Karpas-422 (cell line): ENCODE data around the gene FNDC7. TPM values are rescaled to one million over a fixed set of nuclear protein-coding genes. Genes with fewer than 3 reads are reported as not detected.
"Not testable (repeated sequence)": the region's sequence is repeated elsewhere in the genome, so short reads cannot be mapped to it uniquely, and the experiment has no call there.

Experiments used
- DNase-seq: peaks from one replicate; pipeline ENCODE4 v3.0.0-alpha.2; 2015
- H2AFZ ChIP-seq: fragments of 200-600 bp; sonication (generic); 2 replicates; pipeline ENCODE4 v1.6.1; 2014; ENCODE audit warnings: antibody characterized with exemption, low read length, mixed read lengths
- H3K27ac ChIP-seq: fragments of 200-600 bp; sonication (generic); 2 replicates; pipeline ENCODE4 v1.5.1; 2014; ENCODE audit warnings: mild to moderate bottlenecking, low read length, moderate library complexity
- H3K27me3 ChIP-seq: fragments of 200-600 bp; sonication (generic); 2 replicates; pipeline ENCODE4 v1.6.1; 2014; ENCODE audit warnings: low read length, mixed read lengths
- H3K36me3 ChIP-seq: fragments of 200-600 bp; sonication (generic); 2 replicates; pipeline ENCODE4 v1.6.1; 2014; ENCODE audit warnings: low read length, mixed read lengths; ENCODE audit not compliant: insufficient read depth
- H3K4me1 ChIP-seq: fragments of 200-600 bp; sonication (generic); 2 replicates; pipeline ENCODE4 v1.6.1; 2014; ENCODE audit warnings: mild to moderate bottlenecking, low read length, mixed read lengths
- H3K4me2 ChIP-seq: fragments of 200-600 bp; sonication (generic); 2 replicates; pipeline ENCODE4 v1.6.1; 2014; ENCODE audit warnings: low read length, low read depth, mild to moderate bottlenecking; ENCODE audit not compliant: poor library complexity, severe bottlenecking
- H3K4me3 ChIP-seq: fragments of 200-600 bp; sonication (generic); 2 replicates; pipeline ENCODE4 v1.5.1; 2014; ENCODE audit warnings: mild to moderate bottlenecking, antibody characterized with exemption, low read length, mixed read lengths
- H3K79me2 ChIP-seq: fragments of 200-600 bp; sonication (generic); 2 replicates; pipeline ENCODE4 v1.6.1; 2014; ENCODE audit warnings: mild to moderate bottlenecking, low read length, mixed read lengths
- H3K9ac ChIP-seq: fragments of 200-600 bp; sonication (generic); 2 replicates; pipeline ENCODE4 v1.6.0; 2014; ENCODE audit warnings: low read length
- H3K9me2 ChIP-seq: fragments of 200-600 bp; sonication (generic), shearing (Covaris generic); replicated peaks from 2 replicates; pipeline ENCODE4 v1.6.0; 2014; ENCODE audit warnings: mild to moderate bottlenecking, low read length, moderate library complexity; ENCODE audit not compliant: insufficient read depth
- H3K9me3 ChIP-seq: fragments of 300-700, 200-600 bp; sonication (generic); 2 replicates; pipeline ENCODE4 v1.6.1; 2014; ENCODE audit warnings: low read length, mixed read lengths
- H4K20me1 ChIP-seq: fragments of 200-600 bp; sonication (generic); 2 replicates; pipeline ENCODE4 v1.6.1; 2014; ENCODE audit warnings: mild to moderate bottlenecking, antibody characterized with exemption, low read length, low read depth; ENCODE audit not compliant: insufficient read depth
- total RNA-seq: library from RNA; depleted of rRNA; stranded (reverse); fragments of >200 nt; shearing (Covaris generic); gene quantifications from 2 replicates; pipeline ENCODE4 v1.2.3, GENCODE V29; 2014; ENCODE audit warnings: low replicate concordance

The FNDC7 gene
- total RNA-seq, 1 experiment from 2014 or later: 2.9 TPM

- Histone ChIP-seq H2AFZ (no peak overlapping the region), H3K4me2 (no peak overlapping the region), H3K9me2 (no peaks in the 10 kb centered on the region), H3K79me2 (peaks cover 43% of the 10 kb centered on the region), H3K27me3 (no peaks in the 10 kb centered on the region), H3K36me3 (peaks cover 76% of the 10 kb centered on the region), H3K27ac (no peak overlapping the region), H3K4me3 (no peak overlapping the region), H4K20me1 (no peaks in the 10 kb centered on the region), H3K9ac (no peak overlapping the region), H3K4me1 (peaks cover 1% of the 10 kb centered on the region; the same call in 1 of the 2 replicates), H3K9me3 (no peaks in the 10 kb centered on the region)
- DNase-seq: no peak
These were observed 46.1 kb downstream of the FNDC7 start for GRCh38 chr1:108758796-108759195.

GRCh38 chr1:108767115-108767514 is 54.4 kb downstream of the FNDC7 start:
- Histone ChIP-seq H3K4me3 (no peak overlapping the region), H3K4me1 (peaks cover 8% of the 10 kb centered on the region), H3K9me2 (no peaks in the 10 kb centered on the region), H3K27me3 (no peaks in the 10 kb centered on the region), H3K36me3 (peaks cover 54% of the 10 kb centered on the region), H3K79me2 (peaks cover 56% of the 10 kb centered on the region), H3K9ac (no peak overlapping the region), H3K27ac (no peak overlapping the region), H4K20me1 (no peaks in the 10 kb centered on the region), H3K9me3 (no peaks in the 10 kb centered on the region), H2AFZ (no peak overlapping the region), H3K4me2 (no peak overlapping the region)
- no peak for DNase-seq

- Histone ChIP-seq H3K27me3 (no peaks in the 10 kb centered on the region), H3K4me1 (peaks cover 8% of the 10 kb centered on the region), H3K79me2 (peaks cover 53% of the 10 kb centered on the region), H3K4me2 (no peak overlapping the region), H3K9me3 (no peaks in the 10 kb centered on the region), H3K27ac (no peak overlapping the region), H3K9ac (no peak overlapping the region), H3K9me2 (no peaks in the 10 kb centered on the region), H2AFZ (no peak overlapping the region), H3K36me3 (peaks cover 52% of the 10 kb centered on the region), H3K4me3 (no peak overlapping the region), H4K20me1 (no peaks in the 10 kb centered on the region)
- DNase-seq: no peak
These were observed 55.0 kb downstream of the FNDC7 start for GRCh38 chr1:108767708-108768107.

- H3K4me1 ChIP-seq: no peaks in the 10 kb centered on the region
- peaks cover 75% of the 10 kb centered on the region for H3K36me3 ChIP-seq
- H3K9ac ChIP-seq: no peak overlapping the region
- DNase-seq: no peak
- no peaks in the 10 kb centered on the region for H3K9me2 ChIP-seq
- H3K9me3 ChIP-seq: no peaks in the 10 kb centered on the region
- no peak overlapping the region for H3K27ac ChIP-seq
- H3K27me3 ChIP-seq: no peaks in the 10 kb centered on the region
- no peak overlapping the region for H3K4me2 ChIP-seq
- no peak overlapping the region for H2AFZ ChIP-seq
- H4K20me1 ChIP-seq: no peaks in the 10 kb centered on the region
- no peak overlapping the region for H3K4me3 ChIP-seq
- H3K79me2 ChIP-seq: 0 out of 2 replicates have a peak, but pooled peaks cover 3% of the 10 kb centered on the region
These were observed 65.1 kb downstream of the FNDC7 start for GRCh38 chr1:108777839-108778238.

- Histone ChIP-seq H3K4me3 (no peak overlapping the region), H3K9me2 (no peaks in the 10 kb centered on the region), H3K36me3 (peaks cover 76% of the 10 kb centered on the region)
These were observed 66.7 kb downstream of the FNDC7 start for GRCh38 chr1:108779455-108779854.

GRCh38 chr1:108780937-108781574 is 68.3 kb downstream of the FNDC7 start:
- H3K36me3 ChIP-seq: peaks cover 82% of the 10 kb centered on the region

More at GRCh38 chr1:108779455-108779854, 66.7 kb downstream of the FNDC7 start:
- Histone ChIP-seq H3K4me2 (no peak overlapping the region), H3K27me3 (no peaks in the 10 kb centered on the region), H2AFZ (no peak overlapping the region), H3K9ac (no peak overlapping the region), H3K9me3 (no peaks in the 10 kb centered on the region), H4K20me1 (no peaks in the 10 kb centered on the region), H3K27ac (no peak overlapping the region), H3K4me1 (no peaks in the 10 kb centered on the region), H3K79me2 (0 out of 2 replicates have a peak, but pooled peaks cover 3% of the 10 kb centered on the region)
- no peak for DNase-seq

GRCh38 chr1:108781575-108781944 is 68.9 kb downstream of the FNDC7 start:
- not testable (repeated sequence) for H4K20me1 ChIP-seq, H3K9me2 ChIP-seq, H3K4me1 ChIP-seq, H3K4me3 ChIP-seq, H3K27me3 ChIP-seq, H3K4me2 ChIP-seq, H2AFZ ChIP-seq, H3K79me2 ChIP-seq, H3K27ac ChIP-seq, H3K9ac ChIP-seq, DNase-seq
- H3K9me3 ChIP-seq: peaks cover 10% of the 10 kb centered on the region; the same call in 1 of the 2 replicates
- peaks cover 83% of the 10 kb centered on the region for H3K36me3 ChIP-seq

More at GRCh38 chr1:108780937-108781574, 68.3 kb downstream of the FNDC7 start:
- no peaks in the 10 kb centered on the region for H3K27me3 ChIP-seq
- no peak overlapping the region for H3K4me3 ChIP-seq
- no peaks in the 10 kb centered on the region for H4K20me1 ChIP-seq
- H3K4me1 ChIP-seq: no peaks in the 10 kb centered on the region
- H3K27ac ChIP-seq: no peak overlapping the region
- no peaks in the 10 kb centered on the region for H3K9me2 ChIP-seq
- peaks cover 10% of the 10 kb centered on the region; the same call in 1 of the 2 replicates for H3K9me3 ChIP-seq
- 0 out of 2 replicates have a peak, but pooled peaks cover 3% of the 10 kb centered on the region for H3K79me2 ChIP-seq
- H2AFZ ChIP-seq: no peak overlapping the region
- H3K4me2 ChIP-seq: no peak overlapping the region
- no peak for DNase-seq
- H3K9ac ChIP-seq: no peak overlapping the region

GRCh38 chr1:108785264-108785663 is 72.6 kb downstream of the FNDC7 start:
- no peak overlapping the region for H3K9ac ChIP-seq

More at GRCh38 chr1:108785264-108785663, 72.6 kb downstream of the FNDC7 start:
- H3K27ac ChIP-seq: no peak overlapping the region
- H3K4me2 ChIP-seq: no peak overlapping the region
- H4K20me1 ChIP-seq: no peaks in the 10 kb centered on the region
- H3K79me2 ChIP-seq: no peaks in the 10 kb centered on the region
- no peak for DNase-seq
- no peak overlapping the region for H3K4me3 ChIP-seq
- no peaks in the 10 kb centered on the region for H3K4me1 ChIP-seq
- no peak overlapping the region for H2AFZ ChIP-seq
- peaks cover 76% of the 10 kb centered on the region for H3K36me3 ChIP-seq
- no peaks in the 10 kb centered on the region for H3K9me2 ChIP-seq
- H3K9me3 ChIP-seq: peaks cover 10% of the 10 kb centered on the region; the same call in 1 of the 2 replicates
- no peaks in the 10 kb centered on the region for H3K27me3 ChIP-seq
